Mesenchymal stem cell (in vitro differentiated cells and primary cell): ENCODE measurements around the gene PIAS4.
A peak's percentile ranks its signal among the peaks of the same experiment; 100 is the strongest.

ENCODE experiments used
- DNase-seq: peaks from one replicate; pipeline ENCODE4 v3.0.0-alpha.2; 2013
- H2AFZ ChIP-seq: one replicate; pipeline ENCODE4 v1.6.1; 2013; ENCODE audit warnings: low read depth, mild to moderate bottlenecking, control low read depth, inconsistent platforms, low read length, moderate library complexity
- H2AK5ac ChIP-seq: 2 replicates; pipeline ENCODE4 v1.6.1; 2013; ENCODE audit warnings: low read length, moderate library complexity, mild to moderate bottlenecking, inconsistent platforms; ENCODE audit not compliant: severe bottlenecking
- H2BK120ac ChIP-seq: one replicate; pipeline ENCODE4 v1.6.1; 2013; ENCODE audit warnings: low read depth, mild to moderate bottlenecking, inconsistent platforms, low read length, moderate library complexity
- H2BK12ac ChIP-seq, 2 experiments: one replicate each; pipeline ENCODE4 v1.6.1; 2013; ENCODE audit warnings: inconsistent platforms in 2 of 2, low read length in 2 of 2, mild to moderate bottlenecking in 2 of 2, moderate library complexity in 2 of 2, control low read depth in 1 of 2
- H2BK15ac ChIP-seq: one replicate; pipeline ENCODE4 v1.6.1; 2013; ENCODE audit warnings: mild to moderate bottlenecking, low read depth, inconsistent platforms; ENCODE audit not compliant: poor library complexity, severe bottlenecking
- H2BK5ac ChIP-seq: 2 replicates; pipeline ENCODE4 v1.6.1; 2013; ENCODE audit warnings: low read depth, mild to moderate bottlenecking, low read length, control low read depth, inconsistent platforms; ENCODE audit not compliant: poor library complexity, severe bottlenecking
- H3K14ac ChIP-seq, 2 experiments: one replicate each; pipeline ENCODE4 v1.6.1; 2013; ENCODE audit warnings: inconsistent platforms in 2 of 2, low read length in 2 of 2, control low read depth in 1 of 2, mild to moderate bottlenecking in 1 of 2, moderate library complexity in 1 of 2
- H3K18ac ChIP-seq, 2 experiments: one replicate each; pipeline ENCODE4 v1.6.1; 2013; ENCODE audit warnings: inconsistent platforms in 2 of 2, low read length in 2 of 2, control low read depth in 1 of 2, low read depth in 1 of 2, mild to moderate bottlenecking in 1 of 2
- H3K23ac ChIP-seq, 2 experiments: one replicate each; pipeline ENCODE4 v1.6.1; 2013; ENCODE audit warnings: inconsistent platforms in 2 of 2, low read length in 2 of 2, mild to moderate bottlenecking in 2 of 2, moderate library complexity in 2 of 2, control low read depth in 1 of 2
- H3K27ac ChIP-seq: 2 replicates; pipeline ENCODE4 v1.5.1; 2013; ENCODE audit warnings: mild to moderate bottlenecking, moderate library complexity, low read length, control low read depth, inconsistent platforms; ENCODE audit not compliant: poor library complexity, severe bottlenecking
- H3K27me3 ChIP-seq, 2 experiments: 2 replicates each; pipeline versions ENCODE4 v1.6.1 to v1.7.0; 2013; ENCODE audit warnings: low read length in 2 of 2, mild to moderate bottlenecking in 2 of 2, moderate library complexity in 2 of 2, control low read depth in 1 of 2, inconsistent platforms in 1 of 2; ENCODE audit not compliant: control insufficient read depth in 1 of 2, insufficient read depth in 1 of 2
- H3K36me3 ChIP-seq, 2 experiments: 2 replicates each; pipeline versions ENCODE4 v1.6.1 to v1.7.0; 2013; ENCODE audit warnings: low read length in 2 of 2, control low read depth in 1 of 2, inconsistent platforms in 1 of 2, low read depth in 1 of 2, mild to moderate bottlenecking in 1 of 2; ENCODE audit not compliant: insufficient read depth in 2 of 2, control insufficient read depth in 1 of 2
- H3K4ac ChIP-seq, 2 experiments: one replicate each; pipeline ENCODE4 v1.6.1; 2013; ENCODE audit warnings: inconsistent platforms in 2 of 2, low read length in 2 of 2, mild to moderate bottlenecking in 2 of 2, moderate library complexity in 2 of 2, control low read depth in 1 of 2, low read depth in 1 of 2
- H3K4me1 ChIP-seq: 2 replicates; pipeline ENCODE4 v1.6.1; 2013; ENCODE audit warnings: low read depth, low read length, control low read depth; ENCODE audit not compliant: control insufficient read depth, insufficient read depth
- H3K4me2 ChIP-seq: 2 replicates; pipeline ENCODE4 v1.6.1; 2013; ENCODE audit warnings: low read length, mild to moderate bottlenecking, inconsistent platforms; ENCODE audit not compliant: poor library complexity, severe bottlenecking
- H3K4me3 ChIP-seq, 2 experiments: 2 replicates each; pipeline versions ENCODE4 v1.5.1 to v1.7.0; 2013; ENCODE audit warnings: low read length in 2 of 2, mild to moderate bottlenecking in 2 of 2, control low read depth in 1 of 2, low read depth in 1 of 2; ENCODE audit not compliant: insufficient read depth in 1 of 2
- H3K79me1 ChIP-seq: replicated peaks from 2 replicates; pipeline ENCODE4 v1.6.1; 2013; ENCODE audit warnings: mild to moderate bottlenecking, control low read depth, low read length, inconsistent platforms; ENCODE audit not compliant: poor library complexity, severe bottlenecking
- H3K9ac ChIP-seq: 2 replicates; pipeline ENCODE4 v1.7.0; 2013; ENCODE audit warnings: mild to moderate bottlenecking, low read length, moderate library complexity
- H3K9me3 ChIP-seq: 2 replicates; pipeline ENCODE4 v1.7.0; 2013; ENCODE audit warnings: mild to moderate bottlenecking, low read length; ENCODE audit not compliant: control insufficient read depth
- H4K8ac ChIP-seq: one replicate; pipeline ENCODE4 v1.6.1; 2013; ENCODE audit warnings: inconsistent platforms, mild to moderate bottlenecking, low read length, moderate library complexity
- H4K91ac ChIP-seq: one replicate; pipeline ENCODE4 v1.6.1; 2013; ENCODE audit warnings: mild to moderate bottlenecking, low read length, inconsistent platforms
- WGBS: methylation state at CpG from one replicate; pipeline ENCODE4 v1.1.7; 2013; ENCODE audit warnings: mixed read lengths; 5-methylcytosine and 5-hydroxymethylcytosine counted together

PIAS4 gene

DNA sequence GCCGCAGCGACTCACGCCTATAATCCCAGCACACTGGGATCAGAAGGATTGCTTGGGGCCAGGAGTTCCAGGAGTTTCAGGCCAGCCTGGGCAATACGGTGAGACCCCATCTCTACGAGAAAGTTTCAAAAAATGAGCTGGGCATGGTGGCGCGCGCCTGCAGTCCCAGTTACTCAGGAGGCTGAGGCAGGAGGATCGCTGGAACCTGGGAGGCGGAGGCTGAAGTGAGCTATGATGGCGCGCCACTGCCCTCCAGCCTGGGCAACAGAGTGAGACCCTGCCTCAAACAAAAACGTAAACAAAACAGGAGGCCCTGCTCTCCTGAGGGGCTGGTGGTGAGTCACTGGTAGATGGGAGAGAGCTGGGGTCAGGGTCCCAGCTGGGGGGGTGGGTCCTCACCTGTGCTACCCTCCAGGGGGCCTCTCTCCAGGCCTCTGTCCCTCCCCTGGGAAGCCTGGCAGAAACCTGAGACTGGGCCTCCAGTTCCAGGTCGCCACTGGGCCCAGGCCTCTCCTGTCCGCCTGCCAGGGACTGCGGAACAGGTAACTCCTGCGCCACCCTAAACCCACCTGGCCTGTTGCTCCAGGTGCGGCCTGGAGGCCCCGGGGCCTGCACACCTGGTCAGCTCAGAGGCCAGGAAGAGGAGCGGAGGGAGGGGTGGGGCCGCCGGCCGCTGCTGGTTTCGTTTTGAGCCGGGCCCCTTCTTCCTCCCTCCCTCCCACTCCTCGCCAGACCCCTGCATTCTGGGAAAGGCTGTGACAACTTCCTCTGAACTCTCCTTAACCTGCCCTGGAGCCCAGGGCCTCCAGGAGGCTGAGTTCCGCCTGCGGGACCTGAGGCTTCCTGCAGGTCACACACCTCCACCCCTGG lies 76.4 kb downstream of the PIAS4 start:
- DNase-seq: no peak
- Histone ChIP-seq H2AFZ (no peak overlapping the region), H3K4me2 (no peak overlapping the region), H3K4ac (no peak overlapping the region), H3K18ac (no peak overlapping the region), H2BK5ac (no peak overlapping the region), H3K4me3 (no peak overlapping the region), H4K8ac (no peak overlapping the region), H2BK15ac (no peak overlapping the region), H2BK120ac (no peak overlapping the region), H3K23ac (no peak overlapping the region), H3K27ac (no peak overlapping the region), H4K91ac (no peak overlapping the region), H3K79me1 (no peaks in the 10 kb centered on the region), H3K9me3 (no peaks in the 10 kb centered on the region), H3K36me3 (peaks cover 0 to 7% of the 10 kb centered on the region in 2 experiments), H3K14ac (no peak overlapping the region), H2AK5ac (no peak overlapping the region), H3K9ac (no peak overlapping the region), H2BK12ac (no peak overlapping the region), H3K4me1 (peaks cover 8% of the 10 kb centered on the region), H3K27me3 (no peaks in the 10 kb centered on the region)
- 87% methylated on average over 22 of the region's 28 CpGs for WGBS

DNA sequence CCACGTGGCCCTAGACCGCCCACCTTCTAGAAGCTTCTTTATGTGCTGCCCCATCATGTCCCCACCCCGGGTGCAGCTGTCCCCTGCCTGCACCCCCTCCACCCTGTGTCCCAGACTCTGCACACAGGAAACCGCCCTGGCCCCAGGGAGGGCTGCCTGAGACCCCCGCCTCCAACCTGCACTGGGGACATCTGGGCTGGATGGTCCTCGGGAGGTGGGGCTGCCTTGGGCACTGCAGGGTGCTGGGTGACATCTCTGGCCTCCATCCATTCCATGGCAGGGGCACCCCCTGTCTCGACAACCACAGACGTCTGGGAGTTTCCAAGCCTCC lies 77.0 kb downstream of the PIAS4 start:
- WGBS: 85% methylated on average over 8 of the region's 8 CpGs
- Histone ChIP-seq H2BK12ac (no peak overlapping the region), H3K4me2 (no peak overlapping the region), H2BK15ac (no peak overlapping the region), H2AFZ (no peak overlapping the region), H3K27me3 (no peaks in the 10 kb centered on the region), H2BK120ac (no peak overlapping the region), H3K79me1 (no peaks in the 10 kb centered on the region), H3K4ac (no peak overlapping the region), H3K4me1 (peaks cover 8% of the 10 kb centered on the region), H3K36me3 (peaks cover 5 to 13% of the 10 kb centered on the region in 2 experiments), H4K91ac (no peak overlapping the region), H4K8ac (no peak overlapping the region), H3K23ac (no peak overlapping the region), H2BK5ac (no peak overlapping the region), H3K4me3 (no peak overlapping the region), H3K9ac (no peak overlapping the region), H3K18ac (no peak overlapping the region), H3K14ac (no peak overlapping the region), H2AK5ac (no peak overlapping the region), H3K9me3 (no peaks in the 10 kb centered on the region), H3K27ac (no peak overlapping the region)
- no peak for DNase-seq

DNA sequence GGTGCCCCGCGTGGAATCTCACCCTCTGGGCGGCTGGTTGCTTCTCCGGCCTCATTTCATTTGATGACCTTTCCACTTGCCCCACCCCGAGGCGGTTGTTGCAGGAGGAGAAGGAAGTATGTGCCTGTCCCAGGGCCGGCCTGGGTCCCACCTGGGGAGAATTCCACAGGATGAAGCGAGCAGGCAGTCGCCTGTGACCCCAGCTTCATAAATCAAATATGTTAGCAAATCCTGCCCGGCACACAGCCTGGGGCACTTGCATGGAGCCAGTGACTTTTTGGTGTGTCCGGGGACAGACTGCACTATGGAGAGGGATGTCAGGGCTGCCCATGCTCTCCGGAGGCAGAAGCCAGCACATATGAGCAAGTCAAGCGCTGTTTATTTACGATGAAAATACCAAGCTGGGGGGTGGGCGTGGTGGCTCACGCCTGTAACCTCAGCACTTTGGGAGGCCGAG lies 78.9 kb downstream of the PIAS4 start:
- H3K9me3 ChIP-seq: no peaks in the 10 kb centered on the region
- no peak overlapping the region for H3K14ac ChIP-seq
- no peak overlapping the region for H2BK5ac ChIP-seq
- no peak overlapping the region for H3K4me3 ChIP-seq
- no peaks in the 10 kb centered on the region for H3K27me3 ChIP-seq
- no peak overlapping the region for H4K91ac ChIP-seq
- no peaks in the 10 kb centered on the region for H3K79me1 ChIP-seq
- H3K18ac ChIP-seq: no peak overlapping the region
- no peak overlapping the region for H2BK15ac ChIP-seq
- peaks cover 21 to 29% of the 10 kb centered on the region in 2 experiments for H3K36me3 ChIP-seq
- WGBS: 80% methylated on average over 17 of the region's 17 CpGs
- H4K8ac ChIP-seq: no peak overlapping the region
- no peak overlapping the region for H3K9ac ChIP-seq
- no peak overlapping the region for H3K27ac ChIP-seq
- peaks cover 8% of the 10 kb centered on the region for H3K4me1 ChIP-seq
- H2AK5ac ChIP-seq: no peak overlapping the region
- no peak overlapping the region for H3K4me2 ChIP-seq
- no peak overlapping the region for H3K23ac ChIP-seq
- no peak overlapping the region for H2BK120ac ChIP-seq
- no peak overlapping the region for H2BK12ac ChIP-seq
- H3K4ac ChIP-seq: no peak overlapping the region
- no peak for DNase-seq
- H2AFZ ChIP-seq: no peak overlapping the region

DNA sequence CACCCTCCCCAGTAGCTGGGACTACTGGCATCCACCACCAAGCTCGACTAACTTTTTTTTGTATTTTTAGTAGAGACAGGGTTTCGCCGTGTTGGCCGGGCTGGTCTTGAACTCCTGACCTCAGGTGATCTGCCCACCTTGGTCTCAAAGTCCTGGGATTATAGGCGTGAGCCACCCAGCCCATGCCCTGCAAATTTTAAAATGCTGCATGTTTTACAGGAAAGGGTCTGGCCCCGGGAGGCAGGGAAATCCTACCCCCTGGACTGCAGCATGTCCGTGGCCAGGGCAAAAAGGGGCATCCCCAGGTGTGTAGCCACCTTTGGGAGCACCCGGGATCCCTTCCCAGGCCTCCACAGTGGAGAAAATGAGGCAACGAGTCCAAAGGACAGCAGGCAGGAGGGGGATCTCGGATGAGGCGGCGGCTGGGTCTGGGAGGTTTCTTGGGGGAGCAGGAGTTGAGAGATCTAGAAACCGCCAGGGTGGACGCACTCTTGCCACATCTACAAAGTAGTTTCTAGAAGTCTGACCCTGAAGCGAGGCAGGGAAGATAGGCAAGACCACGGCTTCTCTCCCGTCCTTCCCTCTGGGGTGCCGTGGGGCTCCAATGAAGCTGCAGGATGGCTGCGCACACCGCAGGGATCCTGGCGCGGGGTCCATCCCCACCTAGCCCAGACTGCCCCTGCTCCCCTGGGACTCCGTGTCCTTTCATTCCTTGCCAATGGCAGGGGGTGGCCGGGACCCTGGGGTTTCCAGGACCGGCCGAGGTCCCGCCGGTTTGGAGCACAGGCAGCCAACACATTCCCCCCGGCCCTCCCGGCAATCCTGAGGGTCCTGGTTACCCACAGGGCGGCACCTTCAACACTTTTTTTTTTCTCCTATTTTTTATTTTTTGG lies 80.5 kb downstream of the PIAS4 start:
- peak overlapping the region in 1 of 2 experiments; percentile 73 for H2BK12ac ChIP-seq
- no peak overlapping the region for H2BK5ac ChIP-seq
- H3K18ac ChIP-seq: no peak overlapping the region
- peaks cover 8% of the 10 kb centered on the region for H3K4me1 ChIP-seq
- DNase-seq: no peak
- no peak overlapping the region for H3K14ac ChIP-seq
- peaks cover 35% of the 10 kb centered on the region in 2 experiments for H3K36me3 ChIP-seq
- H2AK5ac ChIP-seq: no peak overlapping the region
- H3K9me3 ChIP-seq: no peaks in the 10 kb centered on the region
- no peaks in the 10 kb centered on the region for H3K27me3 ChIP-seq
- no peak overlapping the region for H3K27ac ChIP-seq
- H3K4me3 ChIP-seq: no peak overlapping the region
- no peak overlapping the region for H3K4me2 ChIP-seq
- no peak overlapping the region for H3K9ac ChIP-seq
- no peak overlapping the region for H2AFZ ChIP-seq
- H4K91ac ChIP-seq: no peak overlapping the region
- no peak overlapping the region for H2BK15ac ChIP-seq
- 93% methylated on average over 30 of the region's 31 CpGs for WGBS
- no peak overlapping the region for H3K4ac ChIP-seq
- H2BK120ac ChIP-seq: no peak overlapping the region
- H3K79me1 ChIP-seq: no peaks in the 10 kb centered on the region
- no peak overlapping the region for H4K8ac ChIP-seq
- H3K23ac ChIP-seq: no peak overlapping the region
